Liver (tissue), 9 donors: Measurements from ENCODE around the gene TMEM123. TPM values are rescaled to one million over a fixed set of nuclear protein-coding genes. Genes with fewer than 3 reads are reported as not detected.

Experiments
- DNase-seq: peaks from one replicate; pipeline ENCODE4 v3.0.0-alpha.2; 2017; ENCODE audit warnings: low spot score
- H3K27ac ChIP-seq, 2 donors: one replicate each; pipeline ENCODE4 v1.7.0; 2013; ENCODE audit warnings: inconsistent platforms in 2 of 2, low read length in 2 of 2, control low read depth in 1 of 2, low read depth in 1 of 2, mild to moderate bottlenecking in 1 of 2
- H3K27me3 ChIP-seq, 4 donors: one replicate each; pipeline versions ENCODE4 v1.6.1 to v1.7.0; 2013; ENCODE audit warnings: low read length in 3 of 4, inconsistent platforms in 1 of 4, mild to moderate bottlenecking in 1 of 4, moderate library complexity in 1 of 4; ENCODE audit not compliant: control insufficient read depth in 4 of 4, insufficient read depth in 4 of 4
- H3K36me3 ChIP-seq, 4 donors: one replicate each; pipeline versions ENCODE4 v1.6.1 to v1.7.0; 2013; ENCODE audit warnings: low read length in 3 of 4, mild to moderate bottlenecking in 3 of 4, low read depth in 1 of 4, moderate library complexity in 1 of 4; ENCODE audit not compliant: control insufficient read depth in 4 of 4, insufficient read depth in 3 of 4
- H3K4me1 ChIP-seq, 4 donors: one replicate each; pipeline versions ENCODE4 v1.6.1 to v1.7.0; 2013; ENCODE audit warnings: low read length in 3 of 4, mild to moderate bottlenecking in 3 of 4, moderate library complexity in 1 of 4; ENCODE audit not compliant: control insufficient read depth in 4 of 4, insufficient read depth in 4 of 4
- H3K4me3 ChIP-seq, 3 donors: one replicate each; pipeline versions ENCODE4 v1.6.1 to v1.7.0; 2013; ENCODE audit warnings: low read length in 3 of 3, control low read depth in 1 of 3, low read depth in 1 of 3, mild to moderate bottlenecking in 1 of 3
- H3K9ac ChIP-seq, 2 donors: one replicate each; pipeline ENCODE4 v1.7.0; 2013; ENCODE audit warnings: low read length in 2 of 2, mild to moderate bottlenecking in 2 of 2, moderate library complexity in 2 of 2, control low read depth in 1 of 2, low read depth in 1 of 2
- H3K9me3 ChIP-seq, 4 donors: one replicate each; pipeline versions ENCODE4 v1.6.1 to v1.7.0; 2013; ENCODE audit warnings: low read length in 3 of 4; ENCODE audit not compliant: control insufficient read depth in 4 of 4
- EGR1 ChIP-seq, 2 donors: IDR thresholded peaks; 2 replicates each; pipeline ENCODE4 v1.6.1; 2016 to 2018; ENCODE audit warnings: antibody characterized with exemption in 2 of 2, low read depth in 2 of 2
- FOXA1 ChIP-seq: IDR thresholded peaks from 2 replicates; pipeline ENCODE4 v1.6.1; 2016; ENCODE audit warnings: antibody characterized with exemption
- FOXA2 ChIP-seq: IDR thresholded peaks from 2 replicates; pipeline ENCODE4 v1.6.1; 2016; ENCODE audit warnings: antibody characterized with exemption
- GABPA ChIP-seq, 2 donors: IDR thresholded peaks in 1 of 2; conservative IDR thresholded peaks in 1 of 2; 2 replicates each; pipeline ENCODE4 v1.6.1; 2016; ENCODE audit warnings: antibody characterized with exemption in 2 of 2, mild to moderate bottlenecking in 1 of 2, moderate library complexity in 1 of 2
- HNF4A ChIP-seq, 2 donors: conservative IDR thresholded peaks; 2 replicates each; pipeline ENCODE4 v1.6.1; 2016; ENCODE audit warnings: antibody characterized with exemption in 2 of 2, mild to moderate bottlenecking in 2 of 2
- HNF4G ChIP-seq: IDR thresholded peaks from 2 replicates; pipeline ENCODE4 v1.6.1; 2016; ENCODE audit warnings: antibody characterized with exemption
- JUND ChIP-seq, 2 donors: IDR thresholded peaks; 2 replicates each; pipeline ENCODE4 v1.6.1; 2016; ENCODE audit warnings: antibody characterized with exemption in 2 of 2
- NR2F2 ChIP-seq: IDR thresholded peaks from 2 replicates; pipeline ENCODE4 v1.6.1; 2016; ENCODE audit warnings: antibody characterized with exemption
- RAD21 ChIP-seq, 2 donors: IDR thresholded peaks; 2 replicates each; pipeline ENCODE4 v1.6.1; 2016; ENCODE audit warnings: antibody characterized with exemption in 2 of 2, mild to moderate bottlenecking in 2 of 2
- RXRA ChIP-seq, 2 donors: IDR thresholded peaks; 2 replicates each; pipeline ENCODE4 v1.6.1; 2017 to 2018; ENCODE audit warnings: antibody characterized with exemption in 2 of 2, mild to moderate bottlenecking in 1 of 2
- SP1 ChIP-seq: IDR thresholded peaks from 2 replicates; pipeline ENCODE4 v1.6.1; 2018; ENCODE audit warnings: antibody characterized with exemption, mild to moderate bottlenecking
- TAF1 ChIP-seq: conservative IDR thresholded peaks from 2 replicates; pipeline ENCODE4 v1.6.1; 2016; ENCODE audit warnings: antibody characterized with exemption, mild to moderate bottlenecking
- YY1 ChIP-seq: IDR thresholded peaks from 2 replicates; pipeline ENCODE4 v1.6.1; 2016; ENCODE audit warnings: antibody characterized with exemption, mild to moderate bottlenecking
- WGBS: extraction: QIAGEN DNeasy Blood & Tissue Kit; methylation state at CpG from one replicate; pipeline ENCODE4 v1.1.7; 2013; 5-methylcytosine and 5-hydroxymethylcytosine counted together
- polyA plus RNA-seq, 2 donors: library from polyadenylated mRNA; stranded (reverse) in 1 of 2; unstranded in 1 of 2; fragments of 200-250 nt in 1 of 2; fragments of >200 nt in 1 of 2; fragmentation: Nextera tagmentation in 1 of 2; extraction: Ambion mirVana in 1 of 2; gene quantifications; one replicate each; pipeline versions ENCODE4 v1.2.1 to v1.2.3, GENCODE V29; 2013 to 2015
- total RNA-seq, 2 donors: library from RNA; depleted of rRNA; stranded (reverse); fragments of >200 nt; gene quantifications; one replicate each; pipeline ENCODE4 v1.2.3, GENCODE V29; 2014
- TF ChIP-seq, protein P1 (sequence below): IDR thresholded peaks from 2 replicates; pipeline ENCODE4 v1.6.1; 2016; ENCODE audit warnings: antibody characterized with exemption, mild to moderate bottlenecking
- TF ChIP-seq, protein P2 (sequence below): fragments of 150-350 bp; IDR thresholded peaks from 2 replicates; pipeline ENCODE4 v1.5.1; 2017; ENCODE audit warnings: improper control_type of control experiment, low read depth, low read length; ENCODE audit not compliant: missing input control
- TF ChIP-seq, protein P3 (sequence below): IDR thresholded peaks from 2 replicates; pipeline ENCODE4 v1.6.1; 2016; ENCODE audit warnings: antibody characterized with exemption
- TF ChIP-seq, protein P4 (sequence below): IDR thresholded peaks from 2 replicates; pipeline ENCODE4 v1.6.1; 2016; ENCODE audit warnings: antibody characterized with exemption
- TF ChIP-seq, protein P5 (sequence below): IDR thresholded peaks from 2 replicates; pipeline ENCODE4 v1.6.1; 2016; ENCODE audit warnings: antibody characterized with exemption
- donor health status: healthy.
- donor health status: healthy.
- donor health status: healthy.
- donor health status: healthy.
- donor health status: healthy.

The TMEM123 gene
- total and polyA plus RNA-seq, 4 donors, result 101 to 140 (median 107) TPM

DNA sequence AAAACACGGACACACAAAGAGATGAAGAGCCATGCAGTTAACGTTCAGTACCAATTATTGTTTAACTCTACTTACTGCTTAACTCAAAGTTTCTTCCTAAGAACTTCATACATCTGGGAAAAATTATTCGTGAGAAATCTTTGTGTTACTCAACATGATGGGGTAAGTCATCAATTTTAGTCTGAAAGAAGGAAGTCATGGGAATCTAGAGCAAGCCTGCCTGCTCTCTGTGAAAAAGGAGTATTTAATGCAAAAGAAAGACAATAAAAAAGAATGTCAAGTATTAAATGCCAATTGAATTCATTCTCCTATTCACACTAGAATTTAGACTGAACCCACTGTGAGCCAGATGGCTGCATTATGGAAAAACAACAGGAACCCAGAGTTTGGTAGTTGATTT lies 16.0 kb downstream of the TMEM123 start:
- no peak overlapping the region for H3K9ac ChIP-seq
- TF ChIP-seq RXRA (IDR thresholded peaks at IDR 0.05) (no peak), JUND (IDR thresholded peaks at IDR 0.05) (no peak), RAD21 (IDR thresholded peaks at IDR 0.05) (no peak), FOXA1 (no peak), HNF4G (no peak), GABPA (IDR thresholded peaks at IDR 0.05 in 1 of 2, conservative IDR thresholded peaks at IDR 0.05 in 1 of 2) (no peak), NR2F2 (no peak), TAF1 (no peak), SP1 (no peak), YY1 (no peak), EGR1 (IDR thresholded peaks at IDR 0.05; ENCODE audit: low read depth in 2 of 2) (no peak), FOXA2 (no peak), HNF4A (conservative IDR thresholded peaks at IDR 0.05) (no peak)
- TF ChIP-seq, protein P1, sequence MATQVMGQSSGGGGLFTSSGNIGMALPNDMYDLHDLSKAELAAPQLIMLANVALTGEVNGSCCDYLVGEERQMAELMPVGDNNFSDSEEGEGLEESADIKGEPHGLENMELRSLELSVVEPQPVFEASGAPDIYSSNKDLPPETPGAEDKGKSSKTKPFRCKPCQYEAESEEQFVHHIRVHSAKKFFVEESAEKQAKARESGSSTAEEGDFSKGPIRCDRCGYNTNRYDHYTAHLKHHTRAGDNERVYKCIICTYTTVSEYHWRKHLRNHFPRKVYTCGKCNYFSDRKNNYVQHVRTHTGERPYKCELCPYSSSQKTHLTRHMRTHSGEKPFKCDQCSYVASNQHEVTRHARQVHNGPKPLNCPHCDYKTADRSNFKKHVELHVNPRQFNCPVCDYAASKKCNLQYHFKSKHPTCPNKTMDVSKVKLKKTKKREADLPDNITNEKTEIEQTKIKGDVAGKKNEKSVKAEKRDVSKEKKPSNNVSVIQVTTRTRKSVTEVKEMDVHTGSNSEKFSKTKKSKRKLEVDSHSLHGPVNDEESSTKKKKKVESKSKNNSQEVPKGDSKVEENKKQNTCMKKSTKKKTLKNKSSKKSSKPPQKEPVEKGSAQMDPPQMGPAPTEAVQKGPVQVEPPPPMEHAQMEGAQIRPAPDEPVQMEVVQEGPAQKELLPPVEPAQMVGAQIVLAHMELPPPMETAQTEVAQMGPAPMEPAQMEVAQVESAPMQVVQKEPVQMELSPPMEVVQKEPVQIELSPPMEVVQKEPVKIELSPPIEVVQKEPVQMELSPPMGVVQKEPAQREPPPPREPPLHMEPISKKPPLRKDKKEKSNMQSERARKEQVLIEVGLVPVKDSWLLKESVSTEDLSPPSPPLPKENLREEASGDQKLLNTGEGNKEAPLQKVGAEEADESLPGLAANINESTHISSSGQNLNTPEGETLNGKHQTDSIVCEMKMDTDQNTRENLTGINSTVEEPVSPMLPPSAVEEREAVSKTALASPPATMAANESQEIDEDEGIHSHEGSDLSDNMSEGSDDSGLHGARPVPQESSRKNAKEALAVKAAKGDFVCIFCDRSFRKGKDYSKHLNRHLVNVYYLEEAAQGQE, result no peak
- TF ChIP-seq, protein P2, sequence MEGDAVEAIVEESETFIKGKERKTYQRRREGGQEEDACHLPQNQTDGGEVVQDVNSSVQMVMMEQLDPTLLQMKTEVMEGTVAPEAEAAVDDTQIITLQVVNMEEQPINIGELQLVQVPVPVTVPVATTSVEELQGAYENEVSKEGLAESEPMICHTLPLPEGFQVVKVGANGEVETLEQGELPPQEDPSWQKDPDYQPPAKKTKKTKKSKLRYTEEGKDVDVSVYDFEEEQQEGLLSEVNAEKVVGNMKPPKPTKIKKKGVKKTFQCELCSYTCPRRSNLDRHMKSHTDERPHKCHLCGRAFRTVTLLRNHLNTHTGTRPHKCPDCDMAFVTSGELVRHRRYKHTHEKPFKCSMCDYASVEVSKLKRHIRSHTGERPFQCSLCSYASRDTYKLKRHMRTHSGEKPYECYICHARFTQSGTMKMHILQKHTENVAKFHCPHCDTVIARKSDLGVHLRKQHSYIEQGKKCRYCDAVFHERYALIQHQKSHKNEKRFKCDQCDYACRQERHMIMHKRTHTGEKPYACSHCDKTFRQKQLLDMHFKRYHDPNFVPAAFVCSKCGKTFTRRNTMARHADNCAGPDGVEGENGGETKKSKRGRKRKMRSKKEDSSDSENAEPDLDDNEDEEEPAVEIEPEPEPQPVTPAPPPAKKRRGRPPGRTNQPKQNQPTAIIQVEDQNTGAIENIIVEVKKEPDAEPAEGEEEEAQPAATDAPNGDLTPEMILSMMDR, result no peak
- TF ChIP-seq, protein P3, sequence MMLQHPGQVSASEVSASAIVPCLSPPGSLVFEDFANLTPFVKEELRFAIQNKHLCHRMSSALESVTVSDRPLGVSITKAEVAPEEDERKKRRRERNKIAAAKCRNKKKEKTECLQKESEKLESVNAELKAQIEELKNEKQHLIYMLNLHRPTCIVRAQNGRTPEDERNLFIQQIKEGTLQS, result no peak
- TF ChIP-seq, protein P4, sequence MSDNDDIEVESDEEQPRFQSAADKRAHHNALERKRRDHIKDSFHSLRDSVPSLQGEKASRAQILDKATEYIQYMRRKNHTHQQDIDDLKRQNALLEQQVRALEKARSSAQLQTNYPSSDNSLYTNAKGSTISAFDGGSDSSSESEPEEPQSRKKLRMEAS, result no peak
- TF ChIP-seq, protein P5, sequence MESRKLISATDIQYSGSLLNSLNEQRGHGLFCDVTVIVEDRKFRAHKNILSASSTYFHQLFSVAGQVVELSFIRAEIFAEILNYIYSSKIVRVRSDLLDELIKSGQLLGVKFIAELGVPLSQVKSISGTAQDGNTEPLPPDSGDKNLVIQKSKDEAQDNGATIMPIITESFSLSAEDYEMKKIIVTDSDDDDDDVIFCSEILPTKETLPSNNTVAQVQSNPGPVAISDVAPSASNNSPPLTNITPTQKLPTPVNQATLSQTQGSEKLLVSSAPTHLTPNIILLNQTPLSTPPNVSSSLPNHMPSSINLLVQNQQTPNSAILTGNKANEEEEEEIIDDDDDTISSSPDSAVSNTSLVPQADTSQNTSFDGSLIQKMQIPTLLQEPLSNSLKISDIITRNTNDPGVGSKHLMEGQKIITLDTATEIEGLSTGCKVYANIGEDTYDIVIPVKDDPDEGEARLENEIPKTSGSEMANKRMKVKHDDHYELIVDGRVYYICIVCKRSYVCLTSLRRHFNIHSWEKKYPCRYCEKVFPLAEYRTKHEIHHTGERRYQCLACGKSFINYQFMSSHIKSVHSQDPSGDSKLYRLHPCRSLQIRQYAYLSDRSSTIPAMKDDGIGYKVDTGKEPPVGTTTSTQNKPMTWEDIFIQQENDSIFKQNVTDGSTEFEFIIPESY, result no peak
- H3K27ac ChIP-seq, result no peak overlapping the region
- H3K9me3 ChIP-seq, result no peaks in the 10 kb centered on the region
- DNase-seq, result no peak
- no peaks in the 10 kb centered on the region for H3K4me1 ChIP-seq
- 83% methylated on average over 3 of the region's 3 CpGs for WGBS
- no peaks in the 10 kb centered on the region for H3K27me3 ChIP-seq
- peaks cover 0 to 9% (median 3%) of the 10 kb centered on the region in 4 donors for H3K36me3 ChIP-seq
- H3K4me3 ChIP-seq, result no peak overlapping the region
